Lower lobe of right lung (tissue), 2 donors: ENCODE data around the gene MRM2. TPM values are rescaled to one million over a fixed set of nuclear protein-coding genes. Genes with fewer than 3 reads are reported as not detected.

Experiments
- ATAC-seq, 2 donors: fragments of 200-7000 bp; cut with Tn5 transposase; one replicate each; pipeline ENCODE4 v1.9.1; 2020 to 2022; ENCODE audit warnings: mild to moderate bottlenecking in 2 of 2, moderate library complexity in 2 of 2
- DNase-seq: peaks from one replicate; pipeline ENCODE4 v3.0.0-alpha.2; 2020
- H3K27ac ChIP-seq: fragments of 200-600 bp; one replicate; pipeline ENCODE4 v1.8.0; 2022
- H3K27me3 ChIP-seq: fragments of 200-600 bp; one replicate; pipeline ENCODE4 v1.8.0; 2022; ENCODE audit warnings: low read depth
- H3K36me3 ChIP-seq: fragments of 200-600 bp; one replicate; pipeline ENCODE4 v1.8.0; 2022; ENCODE audit warnings: mild to moderate bottlenecking
- H3K4me1 ChIP-seq: fragments of 200-600 bp; one replicate; pipeline ENCODE4 v1.8.0; 2022
- H3K4me3 ChIP-seq: fragments of 200-600 bp; one replicate; pipeline ENCODE4 v1.8.0; 2022; ENCODE audit warnings: mild to moderate bottlenecking
- H3K9me3 ChIP-seq: fragments of 200-600 bp; one replicate; pipeline ENCODE4 v1.8.0; 2022
- CTCF ChIP-seq: fragments of 200-600 bp; IDR thresholded peaks from one replicate; pipeline ENCODE4 v1.8.0; 2022; ENCODE audit warnings: antibody characterized with exemption, mild to moderate bottlenecking
- intact Hi-C: fragments of 100-400 bp; cut with DNase I; formaldehyde crosslinking; loops from one replicate; pipeline ENCODE4 v1.11.0; 2022
- microRNA-seq: library from miRNA; unstranded; fragments of <30 nt; microRNA quantifications from one replicate; pipeline ENCODE4 v1.2.0, GENCODE V29; 2020; ENCODE audit warnings: borderline number of aligned reads
- total RNA-seq: library from RNA; stranded (reverse); fragmentation: NEBNext Ultra II Directional; extraction: Animal tissue kit (Norgen Biotek cat#: 25700); gene quantifications from one replicate; pipeline ENCODE4 v1.2.1, GENCODE V29; 2021
- donor health status: DM: no; HTN: yes; CAD: no; lungs with severe emphysema.

The MRM2 gene
- total RNA-seq, 1 donor from 2014 or later: 22.6 TPM

GRCh38 chr7:2185715-2186114 is 56.3 kb downstream of the MRM2 start:
- H3K27me3 ChIP-seq: no peaks in the 10 kb centered on the region
- no peak for TF ChIP-seq CTCF
- intact Hi-C loops: no loop called here
- no peak overlapping the region for H3K4me3 ChIP-seq
- DNase-seq (no peak), ATAC-seq (no peak)
- H3K27ac ChIP-seq: no peak overlapping the region
- H3K4me1 ChIP-seq: no peaks in the 10 kb centered on the region
- no peaks in the 10 kb centered on the region for H3K9me3 ChIP-seq
- H3K36me3 ChIP-seq: no peaks in the 10 kb centered on the region

Small RNA genes lying within 50 kb of the gene (microRNA-seq; reads per million reads assigned to microRNA genes)
- gene MIR6836: not detected

Other genes with a start within 250 kb of the MRM2 start
- 44.5 TPM for gene MAD1L1, start 9.3 kb downstream of the MRM2 start, total RNA-seq
- 10.2 TPM for gene NUDT1, start within 50 bp of the MRM2 start, total RNA-seq
- gene SNX8, start 72.2 kb upstream of the MRM2 start, total RNA-seq: 43.1 TPM
- 89.5 TPM for gene EIF3B, start 112.6 kb upstream of the MRM2 start, total RNA-seq
- 29.2 TPM for gene CHST12, start 161.4 kb upstream of the MRM2 start, total RNA-seq
- not detected for gene GRIFIN, start 234.2 kb upstream of the MRM2 start, total RNA-seq